ENCODE measurements around the gene GATAD1.

Gene GATAD1

DNA sequence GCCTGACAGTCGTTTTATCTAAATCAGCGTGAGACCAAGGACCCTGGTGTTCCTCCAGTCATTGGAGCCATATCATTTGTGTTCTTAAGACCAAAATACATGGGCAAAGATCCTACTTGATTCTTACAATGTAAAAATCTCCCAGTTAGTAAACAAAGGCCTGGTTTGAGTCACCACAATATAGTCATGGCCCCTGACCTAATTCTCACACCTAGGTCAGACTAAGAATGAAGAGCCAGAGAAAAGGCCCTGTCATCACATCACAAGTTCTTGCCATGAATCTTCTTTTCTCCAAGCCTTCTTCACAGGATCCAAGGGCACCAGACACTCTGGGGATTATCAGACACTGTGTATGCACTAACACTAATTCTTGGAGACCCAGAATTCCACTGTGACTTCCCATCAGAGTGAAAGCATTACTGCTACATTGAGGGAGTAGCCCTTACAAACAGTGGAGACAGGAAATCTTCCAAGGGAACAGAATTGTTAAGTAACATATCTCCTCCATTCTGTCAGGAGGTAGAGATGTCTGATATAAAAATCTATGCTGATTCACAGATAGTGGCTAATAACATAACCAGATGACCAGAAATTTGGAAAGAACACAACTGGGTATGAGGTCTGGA is 38.1 kb downstream of the GATAD1 start:
- DNase-seq = no peak

GRCh38 chr7:92485974-92486373 is 38.7 kb downstream of the GATAD1 start:
- DNase-seq = no peak

DNA sequence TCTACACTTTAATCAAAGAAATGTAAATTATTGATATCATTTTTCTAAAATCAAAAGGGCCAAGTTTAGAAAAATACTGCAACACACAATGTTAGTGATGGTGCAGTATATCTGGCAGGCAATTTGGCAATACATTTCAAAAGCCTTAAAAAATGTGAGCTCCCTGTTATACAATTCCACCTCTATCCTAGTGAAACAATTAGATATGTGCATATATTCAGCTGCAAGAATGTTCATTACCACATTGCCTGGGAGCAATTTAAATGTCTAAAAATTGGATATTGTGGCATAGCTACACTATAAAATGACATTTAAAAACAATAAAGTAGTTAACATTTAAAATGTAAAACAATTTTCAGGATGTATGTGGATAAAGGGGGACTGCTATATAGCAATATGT is 40.5 kb downstream of the GATAD1 start:
- DNase-seq = no peak

GRCh38 chr7:92489634-92490033 is 42.4 kb downstream of the GATAD1 start:
- DNase-seq = no peak

DNA sequence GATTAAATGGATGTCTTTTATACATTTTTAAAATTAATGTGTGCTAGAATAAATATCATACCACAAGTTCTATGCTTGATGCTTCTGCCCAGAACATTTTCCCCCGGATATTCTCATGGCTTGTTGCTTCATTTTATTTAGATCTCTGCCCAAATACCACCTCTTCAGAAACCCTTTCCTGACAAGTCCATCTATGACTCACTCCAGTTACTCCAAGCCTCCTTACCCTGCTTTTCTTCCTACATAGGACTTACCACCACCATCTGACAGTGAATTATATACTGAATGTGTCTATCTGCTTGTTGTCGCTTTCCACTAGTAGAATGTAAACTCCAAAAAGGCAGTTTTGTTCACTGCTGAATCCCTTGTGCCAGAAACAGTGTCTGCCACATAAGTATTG is 49.6 kb downstream of the GATAD1 start:
- no peak for DNase-seq

- DNase-seq = no peak
These were observed 51.3 kb downstream of the GATAD1 start for GRCh38 chr7:92498557-92498956.

DNA sequence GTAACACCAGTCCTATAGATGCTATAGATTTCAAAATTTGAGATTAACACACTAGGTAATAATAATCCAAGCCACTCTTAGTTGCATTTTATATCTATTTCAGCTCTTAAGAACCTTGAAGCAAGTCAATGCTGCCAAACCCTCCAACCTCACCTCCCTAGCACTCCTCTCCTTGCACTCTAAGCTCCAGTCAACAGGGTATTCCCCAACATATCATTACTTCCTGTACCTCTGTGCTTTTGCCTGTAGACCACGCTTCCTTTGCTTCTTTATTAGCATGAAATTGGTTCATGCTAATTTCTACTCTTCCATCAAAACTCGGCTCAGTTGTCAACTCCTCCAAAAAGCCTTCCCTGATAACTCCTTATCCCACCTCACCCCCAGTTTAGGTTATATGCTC is 56.5 kb downstream of the GATAD1 start:
- DNase-seq = no peak

- no peak for DNase-seq
These were observed 57.3 kb downstream of the GATAD1 start for GRCh38 chr7:92504563-92504962.

DNA sequence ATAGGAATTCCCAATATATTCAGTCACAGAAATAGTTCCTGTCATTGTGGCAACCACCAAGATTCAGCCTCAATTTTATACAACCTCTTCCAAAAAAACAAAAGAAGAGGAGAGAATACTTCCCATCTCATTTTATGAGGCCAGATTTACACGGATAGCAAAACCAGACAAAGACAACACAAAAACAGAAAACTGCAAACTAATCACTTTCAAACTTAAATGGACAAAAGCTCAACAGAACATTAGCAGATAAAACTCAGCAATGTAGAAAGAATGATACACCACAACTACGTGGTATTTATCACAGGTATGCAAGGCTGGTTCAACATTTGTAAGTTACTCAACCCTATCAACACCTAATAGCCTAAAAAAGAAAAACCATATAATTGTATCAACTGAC is 59.1 kb downstream of the GATAD1 start:
- DNase-seq = no peak

- no peak for DNase-seq
These were observed 61.7 kb downstream of the GATAD1 start for GRCh38 chr7:92508946-92509345.
